ENCODE data around the gene SDF2L1.

Gene SDF2L1

DNA sequence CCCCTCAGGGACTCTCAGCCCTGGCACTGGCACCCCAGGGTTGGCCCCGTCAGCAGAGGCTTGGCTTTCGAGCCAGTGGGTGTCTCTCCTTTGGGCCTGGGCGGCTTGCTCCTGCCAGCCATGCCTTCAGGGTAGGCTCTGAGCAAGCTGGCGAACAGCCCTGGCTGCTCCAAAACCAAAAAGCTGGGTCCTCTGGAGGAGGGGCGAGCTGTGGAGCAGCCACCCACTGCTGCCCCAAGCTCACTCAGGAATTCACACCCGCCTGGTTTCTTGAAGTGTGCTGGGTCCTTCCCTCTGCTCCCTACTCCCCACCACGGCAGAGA is 18.5 kb upstream of the SDF2L1 start:
- no peak for TF ChIP-seq ZFX (IDR thresholded peaks at IDR 0.05)
- peak overlapping the region; percentile 60 for H3K27ac ChIP-seq

DNA sequence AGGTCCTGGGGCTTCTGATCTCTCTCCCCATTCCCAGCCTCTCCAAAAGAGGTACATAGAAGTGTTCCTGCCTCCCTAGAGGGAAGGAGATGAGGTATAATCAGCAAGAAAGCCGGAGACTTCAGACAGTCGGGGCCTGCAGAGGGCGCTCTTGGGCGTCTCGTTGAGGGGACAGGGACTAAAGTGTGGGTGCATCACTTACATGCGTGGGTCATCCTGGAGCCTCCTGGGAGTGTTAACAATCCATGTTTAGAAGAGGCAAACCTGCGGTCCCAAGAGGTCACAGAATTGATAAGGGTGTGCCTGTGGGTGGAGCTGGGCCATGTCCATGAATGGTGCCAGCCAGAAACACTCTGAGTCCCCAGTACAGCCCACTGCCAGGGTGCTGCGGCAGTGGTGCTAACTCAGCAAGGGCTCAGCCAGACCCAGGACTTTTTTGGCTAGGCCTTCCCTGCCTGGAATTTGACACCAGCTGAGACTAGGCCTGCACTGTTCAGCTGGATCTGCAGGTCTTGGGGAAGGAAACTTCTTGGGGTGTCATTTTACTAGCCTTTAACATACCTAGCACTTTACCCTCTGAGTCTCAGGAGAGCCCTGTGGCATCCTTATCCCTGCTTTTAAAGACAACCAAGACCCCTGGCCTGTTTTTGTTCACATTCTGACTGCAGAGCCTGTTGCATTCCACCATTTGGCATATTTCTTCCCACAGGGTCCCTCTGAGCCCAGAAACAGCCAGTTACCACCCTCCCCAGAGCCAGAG is 17.8 kb upstream of the SDF2L1 start:
- peak overlapping the region; percentile 60 for H3K27ac ChIP-seq

GRCh38 chr22:21624880-21625791 is 17.0 kb upstream of the SDF2L1 start:
- H3K27ac ChIP-seq = peak overlapping the region; percentile 60
- TF ChIP-seq ZFX (IDR thresholded peaks at IDR 0.05) = no peak
- no peak for TF ChIP-seq CTCF (conservative IDR thresholded peaks at IDR 0.05)

More for the DNA sequence above, 17.8 kb upstream of the SDF2L1 start:
- TF ChIP-seq ZFX (IDR thresholded peaks at IDR 0.05) (no peak; the same call in 1 of the 2 replicates), CTCF (conservative IDR thresholded peaks at IDR 0.05) (peak; percentile 83)

DNA sequence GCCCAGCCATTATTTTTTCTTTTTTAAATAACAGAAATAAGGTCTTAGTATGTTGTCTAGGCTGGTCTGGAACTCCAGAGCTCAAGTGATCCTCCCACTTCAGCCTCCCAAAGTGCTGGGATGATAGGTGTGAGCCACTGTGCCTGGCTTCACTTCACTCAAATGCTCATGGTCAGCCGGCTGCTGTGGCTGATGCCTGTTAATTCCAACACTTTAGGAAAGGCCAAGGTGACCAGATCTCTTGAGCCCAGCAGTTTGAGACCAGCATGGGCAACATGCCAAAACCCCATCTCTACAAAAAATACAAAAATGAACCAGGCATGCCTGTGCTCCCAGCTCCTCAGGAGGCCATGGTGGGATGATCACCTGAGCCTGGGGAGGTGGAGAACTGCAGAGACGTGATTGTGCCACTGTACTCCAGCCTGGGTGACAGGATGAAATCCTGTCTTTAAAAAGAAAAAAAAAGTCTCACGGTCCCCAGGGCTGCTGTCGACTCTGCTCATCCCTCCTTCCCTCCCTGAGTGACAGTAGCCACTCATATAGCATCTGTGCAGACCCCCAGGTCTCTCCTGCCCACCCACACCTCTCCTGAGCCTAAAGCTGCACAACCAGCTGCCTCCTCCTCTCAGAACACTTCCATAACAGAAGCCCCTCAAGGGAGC is 15.9 kb upstream of the SDF2L1 start:
- H3K27ac ChIP-seq = peak overlapping the region; percentile 60
- TF ChIP-seq ZFX (IDR thresholded peaks at IDR 0.05) (no peak), CTCF (conservative IDR thresholded peaks at IDR 0.05) (no peak)

DNA sequence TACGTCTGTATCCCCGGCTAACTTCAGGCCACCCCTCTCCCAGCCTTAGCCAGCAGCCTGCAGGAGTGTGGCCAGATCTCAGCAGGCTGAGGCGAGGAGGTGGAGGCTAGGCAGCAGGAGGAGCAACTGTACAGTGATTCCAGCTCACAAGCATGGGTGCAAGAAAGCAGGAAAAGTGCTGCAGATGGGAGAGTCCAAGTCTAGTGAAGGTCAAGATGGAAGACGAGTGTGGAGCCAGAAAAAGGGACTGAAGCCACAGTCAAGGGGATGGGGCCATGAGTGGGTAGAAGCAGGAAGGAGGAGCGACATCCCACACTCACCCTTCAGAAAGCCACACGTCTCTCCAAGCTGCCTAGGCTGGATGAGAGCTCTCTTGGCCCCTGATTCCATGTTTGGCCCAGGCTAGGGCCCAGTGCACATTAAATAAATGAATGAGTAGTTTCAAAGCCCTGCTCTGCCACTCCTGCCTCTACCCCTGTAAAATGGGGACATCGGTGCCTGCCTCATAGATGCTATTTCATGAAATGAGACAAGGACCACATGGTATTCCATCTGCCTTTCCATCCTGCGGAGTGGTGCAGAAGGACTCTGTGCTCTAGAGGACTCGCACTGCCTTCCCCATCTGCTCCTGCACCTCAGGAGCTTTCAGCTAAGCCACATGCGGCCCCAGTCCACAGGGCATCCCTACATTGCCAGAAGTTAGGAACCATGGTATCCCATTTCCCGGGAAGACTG is 15.2 kb upstream of the SDF2L1 start:
- TF ChIP-seq CTCF (conservative IDR thresholded peaks at IDR 0.05) (no peak), ZFX (IDR thresholded peaks at IDR 0.05) (no peak)
- peak overlapping the region; percentile 60 for H3K27ac ChIP-seq

DNA sequence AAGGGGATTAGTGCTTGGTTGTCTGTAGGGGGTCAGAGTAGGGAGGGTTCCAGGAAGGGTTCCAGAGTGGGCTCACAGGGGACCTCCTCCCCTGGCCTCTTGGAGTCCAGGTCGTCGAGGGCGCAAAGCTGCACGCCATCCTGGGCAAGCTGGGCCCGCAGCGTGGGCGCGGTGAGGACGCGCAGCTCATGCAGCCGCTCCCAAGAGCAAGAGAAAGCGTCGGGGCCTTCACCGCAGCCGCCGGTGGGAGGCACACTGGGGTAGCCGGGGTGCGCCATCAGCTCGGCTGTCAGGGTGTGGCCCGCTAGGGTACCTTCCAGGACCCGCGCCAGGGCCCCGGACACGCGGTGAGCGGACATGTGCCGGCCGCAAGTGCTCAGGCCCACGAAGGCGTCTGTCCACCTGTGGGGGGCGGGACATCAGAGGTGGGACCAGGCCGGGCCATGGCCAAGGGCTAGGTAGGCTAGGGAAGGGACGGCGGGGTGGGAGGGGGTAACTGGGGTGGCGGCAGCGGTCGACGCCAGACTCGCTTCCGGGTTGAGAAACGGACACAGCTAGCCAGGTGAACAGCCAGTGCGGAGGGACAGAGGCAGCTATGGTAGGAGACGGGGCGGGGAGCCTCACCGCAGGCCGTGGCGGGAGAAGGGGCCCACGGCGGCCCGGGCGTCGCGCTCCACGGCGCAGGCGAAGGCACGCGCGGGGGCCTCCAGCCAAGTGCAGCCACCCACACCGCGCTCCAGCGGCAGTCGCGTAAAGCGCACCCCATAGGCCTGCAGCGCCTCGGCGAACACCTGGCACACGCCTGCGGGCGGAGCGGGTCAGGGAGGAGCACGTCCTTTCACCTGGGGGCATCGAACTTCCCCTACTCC is 13.5 kb upstream of the SDF2L1 start:
- TF ChIP-seq ZFX (IDR thresholded peaks at IDR 0.05) (peak; percentile 79; the same call in 1 of the 2 replicates), CTCF (conservative IDR thresholded peaks at IDR 0.05) (no peak)
- H3K27ac ChIP-seq = peak overlapping the region; percentile 99
